Type B pancreatic cell (in vitro differentiated cells): ENCODE measurements around the gene SVIL. TPM values are rescaled to one million over a fixed set of nuclear protein-coding genes. Genes with fewer than 3 reads are reported as not detected.
"Not testable (repeated sequence)": the region's sequence is repeated elsewhere in the genome, so short reads cannot be mapped to it uniquely, and the experiment has no call there.

Source experiments
- DNase-seq: peaks from one replicate; pipeline ENCODE4 v3.0.0; 2021; ENCODE audit warnings: mixed read lengths; ENCODE audit not compliant: unreplicated experiment; ENCODE audit errors: extremely low spot score
- H3K27ac Mint-ChIP-seq: 2 replicates; pipeline ENCODE4 v1.8.0; 2021; ENCODE audit warnings: mild to moderate bottlenecking, mixed read lengths
- H3K27me3 Mint-ChIP-seq: 2 replicates; pipeline ENCODE4 v1.8.0; 2021; ENCODE audit warnings: mixed read lengths
- H3K36me3 Mint-ChIP-seq: 2 replicates; pipeline ENCODE4 v1.8.0; 2021; ENCODE audit warnings: mixed read lengths
- H3K4me1 Mint-ChIP-seq: one replicate; pipeline ENCODE4 v1.8.0; 2021; ENCODE audit warnings: mixed read lengths; ENCODE audit not compliant: unreplicated experiment
- H3K4me3 Mint-ChIP-seq: 2 replicates; pipeline ENCODE4 v1.8.0; 2021; ENCODE audit warnings: mild to moderate bottlenecking, mixed read lengths
- H3K9me3 Mint-ChIP-seq: 2 replicates; pipeline ENCODE4 v1.8.0; 2021; ENCODE audit warnings: mixed read lengths
- CTCF ChIP-seq: fragments of 200-600 bp; sonication (generic); conservative IDR thresholded peaks from 2 replicates; pipeline ENCODE4 v1.5.0; 2021; ENCODE audit warnings: antibody characterized with exemption, mild to moderate bottlenecking
- total RNA-seq: library from RNA; stranded (reverse); gene quantifications from 2 replicates; pipeline ENCODE4 v1.2.1, GENCODE V29; 2021; ENCODE audit warnings: low replicate concordance

Gene SVIL
- total RNA-seq, 1 donor from 2014 or later, result 171 TPM

GRCh38 chr10:29522061-29522855 lies 112.5 kb downstream of the SVIL start:
- H3K4me3 Mint-ChIP-seq, result peak overlapping the region; percentile 32

GRCh38 chr10:29519659-29520058 lies 115.1 kb downstream of the SVIL start:
- H3K4me3 Mint-ChIP-seq, result no peak overlapping the region
- H3K4me1 Mint-ChIP-seq, result peaks cover 14% of the 10 kb centered on the region
- H3K27ac Mint-ChIP-seq, result no peak overlapping the region
- no peaks in the 10 kb centered on the region for H3K27me3 Mint-ChIP-seq
- H3K36me3 Mint-ChIP-seq, result peaks cover 35% of the 10 kb centered on the region
- no peak for TF ChIP-seq CTCF
- H3K9me3 Mint-ChIP-seq, result no peaks in the 10 kb centered on the region
- no peak for DNase-seq

More at GRCh38 chr10:29522061-29522855, 112.5 kb downstream of the SVIL start:
- no peak overlapping the region for H3K27ac Mint-ChIP-seq
- H3K4me1 Mint-ChIP-seq, result peaks cover 14% of the 10 kb centered on the region
- no peaks in the 10 kb centered on the region for H3K9me3 Mint-ChIP-seq
- H3K27me3 Mint-ChIP-seq, result no peaks in the 10 kb centered on the region
- peaks cover 34% of the 10 kb centered on the region for H3K36me3 Mint-ChIP-seq
- no peak for DNase-seq
- no peak for TF ChIP-seq CTCF

- TF ChIP-seq CTCF, result peak; percentile 78
- no peak overlapping the region for H3K27ac Mint-ChIP-seq
Measured at GRCh38 chr10:29517352-29517923, 117.3 kb downstream of the SVIL start.

GRCh38 chr10:29516309-29516932 lies 118.3 kb downstream of the SVIL start:
- H3K27me3 Mint-ChIP-seq, H3K4me3 Mint-ChIP-seq, H3K4me1 Mint-ChIP-seq, DNase-seq, H3K27ac Mint-ChIP-seq, H3K9me3 Mint-ChIP-seq: not testable (repeated sequence)
- peaks cover 30% of the 10 kb centered on the region for H3K36me3 Mint-ChIP-seq

More at GRCh38 chr10:29517352-29517923, 117.3 kb downstream of the SVIL start:
- no peak for DNase-seq
- Mint-ChIP-seq H3K27me3 (no peaks in the 10 kb centered on the region), H3K9me3 (no peaks in the 10 kb centered on the region), H3K4me1 (peaks cover 12% of the 10 kb centered on the region), H3K36me3 (peaks cover 33% of the 10 kb centered on the region), H3K4me3 (no peak overlapping the region)

- H3K27ac Mint-ChIP-seq, result not testable (repeated sequence)
Measured at GRCh38 chr10:29515879-29516278, 118.9 kb downstream of the SVIL start.

GRCh38 chr10:29515104-29515503 lies 119.7 kb downstream of the SVIL start:
- H3K27me3 Mint-ChIP-seq, H3K4me3 Mint-ChIP-seq, DNase-seq, H3K9me3 Mint-ChIP-seq, H3K27ac Mint-ChIP-seq, H3K4me1 Mint-ChIP-seq: not testable (repeated sequence)
- H3K36me3 Mint-ChIP-seq, result peaks cover 23% of the 10 kb centered on the region

More at GRCh38 chr10:29515879-29516278, 118.9 kb downstream of the SVIL start:
- H3K4me3 Mint-ChIP-seq, H3K9me3 Mint-ChIP-seq, H3K27me3 Mint-ChIP-seq, H3K4me1 Mint-ChIP-seq, DNase-seq: not testable (repeated sequence)
- H3K36me3 Mint-ChIP-seq, result peaks cover 27% of the 10 kb centered on the region

GRCh38 chr10:29514306-29514705 lies 120.5 kb downstream of the SVIL start:
- Mint-ChIP-seq H3K27ac (no peak overlapping the region), H3K36me3 (peaks cover 19% of the 10 kb centered on the region), H3K27me3 (no peaks in the 10 kb centered on the region), H3K9me3 (no peaks in the 10 kb centered on the region), H3K4me3 (no peak overlapping the region), H3K4me1 (peaks cover 6% of the 10 kb centered on the region)
- no peak for TF ChIP-seq CTCF
- no peak for DNase-seq
